ENCODE data around the gene SYT14. TPM values are rescaled to one million over a fixed set of nuclear protein-coding genes. Genes with fewer than 3 reads are reported as not detected.
"Not testable (repeated sequence)": the region's sequence is repeated elsewhere in the genome, so short reads cannot be mapped to it uniquely, and the experiment has no call there.

Gene SYT14
- polyA plus RNA-seq, 1 donor, result 1.0 TPM

GRCh38 chr1:210021145-210021860 is 83.3 kb downstream of the SYT14 start:
- H3K27ac ChIP-seq (ENCODE audit: low read length), result no peak overlapping the region
- no peaks in the 10 kb centered on the region for H3K36me3 ChIP-seq (ENCODE audit: control insufficient read depth, insufficient read depth, low read length)
- no peak overlapping the region for H3K4me3 ChIP-seq (ENCODE audit: low read length)
- DNase-seq, result no peak
- no peaks in the 10 kb centered on the region for H3K4me1 ChIP-seq (ENCODE audit: control insufficient read depth, insufficient read depth, low read length)
- 100% methylated on average over 1 of the region's 4 CpGs for WGBS (ENCODE audit: insufficient coverage, low lambda C conversion rate)
- H3K9me3 ChIP-seq (ENCODE audit: control insufficient read depth, low read depth, low read length), result no peaks in the 10 kb centered on the region
- H3K27me3 ChIP-seq (ENCODE audit: control insufficient read depth, insufficient read depth, low read length), result no peaks in the 10 kb centered on the region

- no peak overlapping the region for H3K4me3 ChIP-seq (ENCODE audit: low read length)
- no peaks in the 10 kb centered on the region for H3K9me3 ChIP-seq (ENCODE audit: control insufficient read depth, low read depth, low read length)
- no peak for DNase-seq
- no peaks in the 10 kb centered on the region for H3K27me3 ChIP-seq (ENCODE audit: control insufficient read depth, insufficient read depth, low read length)
- H3K36me3 ChIP-seq (ENCODE audit: control insufficient read depth, insufficient read depth, low read length), result no peaks in the 10 kb centered on the region
- H3K4me1 ChIP-seq (ENCODE audit: control insufficient read depth, insufficient read depth, low read length), result no peaks in the 10 kb centered on the region
- H3K27ac ChIP-seq (ENCODE audit: low read length), result no peak overlapping the region
Measured at GRCh38 chr1:210022044-210022443, 84.0 kb downstream of the SYT14 start.

- Histone ChIP-seq H3K4me3 (ENCODE audit: low read length) (no peak overlapping the region), H3K36me3 (ENCODE audit: control insufficient read depth, insufficient read depth, low read length) (no peaks in the 10 kb centered on the region), H3K9me3 (ENCODE audit: control insufficient read depth, low read depth, low read length) (no peaks in the 10 kb centered on the region), H3K4me1 (ENCODE audit: control insufficient read depth, insufficient read depth, low read length) (no peaks in the 10 kb centered on the region), H3K27ac (ENCODE audit: low read length) (no peak overlapping the region), H3K27me3 (ENCODE audit: control insufficient read depth, insufficient read depth, low read length) (no peaks in the 10 kb centered on the region)
- 100% methylated on average over 2 of the region's 2 CpGs for WGBS (ENCODE audit: insufficient coverage, low lambda C conversion rate)
- DNase-seq, result no peak
Measured at GRCh38 chr1:210024282-210024681, 86.3 kb downstream of the SYT14 start.

- H3K27me3 ChIP-seq (ENCODE audit: control insufficient read depth, insufficient read depth, low read length), result no peaks in the 10 kb centered on the region
- no peak overlapping the region for H3K4me3 ChIP-seq (ENCODE audit: low read length)
- H3K36me3 ChIP-seq (ENCODE audit: control insufficient read depth, insufficient read depth, low read length), result no peaks in the 10 kb centered on the region
- H3K27ac ChIP-seq (ENCODE audit: low read length), result no peak overlapping the region
- WGBS (ENCODE audit: insufficient coverage, low lambda C conversion rate), result 80% methylated on average over 1 of the region's 3 CpGs
- H3K9me3 ChIP-seq (ENCODE audit: control insufficient read depth, low read depth, low read length), result no peaks in the 10 kb centered on the region
- no peak for DNase-seq
- no peaks in the 10 kb centered on the region for H3K4me1 ChIP-seq (ENCODE audit: control insufficient read depth, insufficient read depth, low read length)
Measured at GRCh38 chr1:210024996-210025395, 87.0 kb downstream of the SYT14 start.

- H3K4me3 ChIP-seq (ENCODE audit: low read length), result no peak overlapping the region
- DNase-seq, result no peak
- WGBS (ENCODE audit: insufficient coverage, low lambda C conversion rate), result no CpG with 5 or more reads among the region's 1 CpG
Measured at GRCh38 chr1:210025870-210026269, 87.9 kb downstream of the SYT14 start.

GRCh38 chr1:210027994-210028393 is 90.0 kb downstream of the SYT14 start:
- 100% methylated on average over 1 of the region's 1 CpG for WGBS (ENCODE audit: insufficient coverage, low lambda C conversion rate)
- Histone ChIP-seq H3K27ac (ENCODE audit: low read length) (no peak overlapping the region), H3K4me3 (ENCODE audit: low read length) (no peak overlapping the region), H3K9me3 (ENCODE audit: control insufficient read depth, low read depth, low read length) (no peaks in the 10 kb centered on the region), H3K4me1 (ENCODE audit: control insufficient read depth, insufficient read depth, low read length) (no peaks in the 10 kb centered on the region), H3K36me3 (ENCODE audit: control insufficient read depth, insufficient read depth, low read length) (no peaks in the 10 kb centered on the region), H3K27me3 (ENCODE audit: control insufficient read depth, insufficient read depth, low read length) (no peaks in the 10 kb centered on the region)
- DNase-seq, result no peak

More at GRCh38 chr1:210025870-210026269, 87.9 kb downstream of the SYT14 start:
- no peaks in the 10 kb centered on the region for H3K4me1 ChIP-seq (ENCODE audit: control insufficient read depth, insufficient read depth, low read length)
- H3K27ac ChIP-seq (ENCODE audit: low read length), result no peak overlapping the region
- H3K9me3 ChIP-seq (ENCODE audit: control insufficient read depth, low read depth, low read length), result no peaks in the 10 kb centered on the region
- H3K36me3 ChIP-seq (ENCODE audit: control insufficient read depth, insufficient read depth, low read length), result no peaks in the 10 kb centered on the region
- no peaks in the 10 kb centered on the region for H3K27me3 ChIP-seq (ENCODE audit: control insufficient read depth, insufficient read depth, low read length)

- 100% methylated on average over 1 of the region's 1 CpG for WGBS (ENCODE audit: insufficient coverage, low lambda C conversion rate)
- Histone ChIP-seq H3K4me3 (ENCODE audit: low read length) (no peak overlapping the region), H3K9me3 (ENCODE audit: control insufficient read depth, low read depth, low read length) (no peaks in the 10 kb centered on the region)
Measured at GRCh38 chr1:210031473-210031872, 93.5 kb downstream of the SYT14 start.

GRCh38 chr1:210043058-210043457 is 105.0 kb downstream of the SYT14 start:
- H3K27me3 ChIP-seq (ENCODE audit: control insufficient read depth, insufficient read depth, low read length), result no peaks in the 10 kb centered on the region
- no peaks in the 10 kb centered on the region for H3K9me3 ChIP-seq (ENCODE audit: control insufficient read depth, low read depth, low read length)
- H3K4me1 ChIP-seq (ENCODE audit: control insufficient read depth, insufficient read depth, low read length), result no peaks in the 10 kb centered on the region
- no peak overlapping the region for H3K4me3 ChIP-seq (ENCODE audit: low read length)
- DNase-seq, result no peak
- H3K27ac ChIP-seq (ENCODE audit: low read length), result no peak overlapping the region
- no peaks in the 10 kb centered on the region for H3K36me3 ChIP-seq (ENCODE audit: control insufficient read depth, insufficient read depth, low read length)

More at GRCh38 chr1:210031473-210031872, 93.5 kb downstream of the SYT14 start:
- Histone ChIP-seq H3K4me1 (ENCODE audit: control insufficient read depth, insufficient read depth, low read length) (no peaks in the 10 kb centered on the region), H3K27ac (ENCODE audit: low read length) (no peak overlapping the region), H3K27me3 (ENCODE audit: control insufficient read depth, insufficient read depth, low read length) (no peaks in the 10 kb centered on the region), H3K36me3 (ENCODE audit: control insufficient read depth, insufficient read depth, low read length) (no peaks in the 10 kb centered on the region)
- DNase-seq, result no peak

- DNase-seq, result no peak
- WGBS (ENCODE audit: insufficient coverage, low lambda C conversion rate), result 83% methylated on average over 2 of the region's 7 CpGs
- Histone ChIP-seq H3K27ac (ENCODE audit: low read length) (no peak overlapping the region), H3K27me3 (ENCODE audit: control insufficient read depth, insufficient read depth, low read length) (no peaks in the 10 kb centered on the region), H3K36me3 (ENCODE audit: control insufficient read depth, insufficient read depth, low read length) (no peaks in the 10 kb centered on the region), H3K9me3 (ENCODE audit: control insufficient read depth, low read depth, low read length) (peaks cover 3% of the 10 kb centered on the region), H3K4me1 (ENCODE audit: control insufficient read depth, insufficient read depth, low read length) (no peaks in the 10 kb centered on the region), H3K4me3 (ENCODE audit: low read length) (no peak overlapping the region)
Measured at GRCh38 chr1:210049616-210050015, 111.6 kb downstream of the SYT14 start.

GRCh38 chr1:210050491-210050890 is 112.5 kb downstream of the SYT14 start:
- DNase-seq; H3K4me1 ChIP-seq (ENCODE audit: control insufficient read depth, insufficient read depth, low read length); H3K36me3 ChIP-seq (ENCODE audit: control insufficient read depth, insufficient read depth, low read length); H3K27me3 ChIP-seq (ENCODE audit: control insufficient read depth, insufficient read depth, low read length); H3K27ac ChIP-seq (ENCODE audit: low read length); H3K9me3 ChIP-seq (ENCODE audit: control insufficient read depth, low read depth, low read length); H3K4me3 ChIP-seq (ENCODE audit: low read length): not testable (repeated sequence)
- no CpG with 5 or more reads among the region's 4 CpGs for WGBS (ENCODE audit: insufficient coverage, low lambda C conversion rate)

GRCh38 chr1:210053126-210053525 is 115.1 kb downstream of the SYT14 start:
- no peak overlapping the region for H3K27ac ChIP-seq (ENCODE audit: low read length)
- WGBS (ENCODE audit: insufficient coverage, low lambda C conversion rate), result 100% methylated on average over 1 of the region's 1 CpG
- no peaks in the 10 kb centered on the region for H3K36me3 ChIP-seq (ENCODE audit: control insufficient read depth, insufficient read depth, low read length)
- no peaks in the 10 kb centered on the region for H3K4me1 ChIP-seq (ENCODE audit: control insufficient read depth, insufficient read depth, low read length)
- H3K4me3 ChIP-seq (ENCODE audit: low read length), result no peak overlapping the region
- H3K27me3 ChIP-seq (ENCODE audit: control insufficient read depth, insufficient read depth, low read length), result no peaks in the 10 kb centered on the region
- H3K9me3 ChIP-seq (ENCODE audit: control insufficient read depth, low read depth, low read length), result peaks cover 3% of the 10 kb centered on the region
- DNase-seq, result no peak
